ENCODE data around the gene CNOT9.

Gene CNOT9

GRCh38 chr2:218578272-218578877, 9.7 kb downstream of the CNOT9 start:
- DNase-seq, result no peak

GRCh38 chr2:218582076-218582475, 13.4 kb downstream of the CNOT9 start:
- no peak for DNase-seq

GRCh38 chr2:218583983-218584850, 15.6 kb downstream of the CNOT9 start:
- no peak for DNase-seq

- no peak for DNase-seq
Measured at GRCh38 chr2:218585541-218585940, 16.9 kb downstream of the CNOT9 start.

GRCh38 chr2:218605432-218605831, 36.8 kb downstream of the CNOT9 start:
- no peak for DNase-seq

GRCh38 chr2:218607436-218608115, 38.9 kb downstream of the CNOT9 start, which contains the start of gene PLCD4:
Gene PLCD4, plus strand, starts transcription at chr2:218607899. Its CDS starts 7,841 bp downstream, at chr2:218615740.
- DNase-seq, result no peak

GRCh38 chr2:218615868-218616315, 47.3 kb downstream of the CNOT9 start:
- no peak for DNase-seq

GRCh38 chr2:218618102-218618860, 49.6 kb downstream of the CNOT9 start:
- DNase-seq, result no peak

- no peak for DNase-seq
Measured at GRCh38 chr2:218621007-218621406, 52.4 kb downstream of the CNOT9 start.

GRCh38 chr2:218622606-218623365, 54.1 kb downstream of the CNOT9 start:
- DNase-seq, result no peak

- no peak for DNase-seq
Measured at GRCh38 chr2:218623366-218623705, 54.7 kb downstream of the CNOT9 start.

- no peak for DNase-seq
Measured at GRCh38 chr2:218626369-218626768, 57.7 kb downstream of the CNOT9 start.

GRCh38 chr2:218627939-218628338, 59.3 kb downstream of the CNOT9 start:
- no peak for DNase-seq

GRCh38 chr2:218631837-218632236, 63.2 kb downstream of the CNOT9 start:
- no peak for DNase-seq

- DNase-seq, result no peak
Measured at GRCh38 chr2:218635719-218636118, 67.1 kb downstream of the CNOT9 start.

- DNase-seq, result no peak
Measured at GRCh38 chr2:218638372-218638771, 69.7 kb downstream of the CNOT9 start.

GRCh38 chr2:218642121-218642656, 73.5 kb downstream of the CNOT9 start:
- DNase-seq, result no peak

GRCh38 chr2:218642786-218643185, 74.1 kb downstream of the CNOT9 start:
- no peak for DNase-seq

- no peak for DNase-seq
Measured at GRCh38 chr2:218643751-218644310, 75.2 kb downstream of the CNOT9 start.

GRCh38 chr2:218644721-218645120, 76.1 kb downstream of the CNOT9 start:
- no peak for DNase-seq

- no peak for DNase-seq
Measured at GRCh38 chr2:218645126-218645525, 76.5 kb downstream of the CNOT9 start.

All from Kasumi-1 (cell line).